Upper lobe of left lung (tissue), 4 donors: ENCODE results near the gene DNAJB2.
A peak's percentile ranks its signal among the peaks of the same experiment; 100 is the strongest.

Experiments
- POLR2A ChIP-seq, 4 donors: fragments of 450-650 bp; IDR thresholded peaks; one replicate each; pipeline ENCODE4 v1.5.1; 2016 to 2017; ENCODE audit warnings: antibody characterized with exemption in 4 of 4, mild to moderate bottlenecking in 2 of 4
- POLR2AphosphoS5 ChIP-seq, 2 donors: sonication (generic); formaldehyde crosslinking; IDR thresholded peaks; one replicate each; pipeline ENCODE4 v1.5.1; 2017; ENCODE audit warnings: antibody characterized with exemption in 2 of 2
- TF ChIP-seq, protein P1 (sequence below), 6 experiments: fragments of 450-650 bp in 4 of 6; fragments of 200-600 bp in 2 of 6; sonication (generic) in 2 of 6; IDR thresholded peaks; one replicate each; pipeline ENCODE4 v1.5.1; 2016 to 2019; ENCODE audit warnings: antibody characterized with exemption in 6 of 6

DNA sequence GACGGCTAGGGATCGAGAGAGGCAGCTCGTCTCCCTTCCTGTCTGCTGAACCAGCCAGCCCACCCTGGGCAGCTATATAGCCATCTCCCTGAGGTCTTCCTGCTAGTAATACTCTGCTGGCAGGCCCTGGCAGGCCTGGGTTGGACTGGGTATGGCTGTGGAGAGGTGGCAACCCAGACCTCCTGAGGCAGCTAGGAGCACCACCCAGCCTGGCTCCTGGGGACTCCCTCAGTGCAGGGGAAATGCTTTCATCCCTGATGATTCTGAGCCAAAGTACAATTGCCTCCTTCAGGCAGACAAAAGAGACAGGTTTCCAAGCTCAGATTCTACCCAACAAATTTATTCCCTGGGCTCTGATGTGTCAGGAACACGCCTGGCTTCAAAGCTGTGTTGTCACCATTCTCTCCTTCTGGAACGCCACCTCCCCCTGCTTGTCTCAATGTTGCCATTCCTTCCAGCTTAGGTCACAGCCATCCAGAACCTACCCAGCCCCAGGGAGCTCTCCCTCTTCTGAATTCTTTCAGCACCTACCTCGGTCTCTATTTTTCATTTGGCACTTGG lies 4.7 kb upstream of the DNAJB2 start:
- peak in 1 of 4 donors; percentile 40 for TF ChIP-seq POLR2A (IDR thresholded peaks at IDR 0.05)
- TF ChIP-seq, protein P1, sequence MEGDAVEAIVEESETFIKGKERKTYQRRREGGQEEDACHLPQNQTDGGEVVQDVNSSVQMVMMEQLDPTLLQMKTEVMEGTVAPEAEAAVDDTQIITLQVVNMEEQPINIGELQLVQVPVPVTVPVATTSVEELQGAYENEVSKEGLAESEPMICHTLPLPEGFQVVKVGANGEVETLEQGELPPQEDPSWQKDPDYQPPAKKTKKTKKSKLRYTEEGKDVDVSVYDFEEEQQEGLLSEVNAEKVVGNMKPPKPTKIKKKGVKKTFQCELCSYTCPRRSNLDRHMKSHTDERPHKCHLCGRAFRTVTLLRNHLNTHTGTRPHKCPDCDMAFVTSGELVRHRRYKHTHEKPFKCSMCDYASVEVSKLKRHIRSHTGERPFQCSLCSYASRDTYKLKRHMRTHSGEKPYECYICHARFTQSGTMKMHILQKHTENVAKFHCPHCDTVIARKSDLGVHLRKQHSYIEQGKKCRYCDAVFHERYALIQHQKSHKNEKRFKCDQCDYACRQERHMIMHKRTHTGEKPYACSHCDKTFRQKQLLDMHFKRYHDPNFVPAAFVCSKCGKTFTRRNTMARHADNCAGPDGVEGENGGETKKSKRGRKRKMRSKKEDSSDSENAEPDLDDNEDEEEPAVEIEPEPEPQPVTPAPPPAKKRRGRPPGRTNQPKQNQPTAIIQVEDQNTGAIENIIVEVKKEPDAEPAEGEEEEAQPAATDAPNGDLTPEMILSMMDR (IDR thresholded peaks at IDR 0.05): no peak
- TF ChIP-seq POLR2AphosphoS5 (IDR thresholded peaks at IDR 0.05): no peak
